Skeletal muscle satellite cell (primary cell): Measurements from ENCODE around the gene IRF1. TPM values are rescaled to one million over a fixed set of nuclear protein-coding genes. Genes with fewer than 3 reads are reported as not detected.
A peak's percentile ranks its signal among the peaks of the same experiment; 100 is the strongest.

Experiments used
- H3K27me3 ChIP-seq: 2 replicates; pipeline ENCODE4 v1.7.0; 2013; ENCODE audit warnings: low read length; ENCODE audit not compliant: control insufficient read depth, insufficient read depth
- H3K36me3 ChIP-seq: 2 replicates; pipeline ENCODE4 v1.7.0; 2013; ENCODE audit warnings: mild to moderate bottlenecking, control low read depth, low read length; ENCODE audit not compliant: insufficient read depth
- H3K4me1 ChIP-seq: 2 replicates; pipeline ENCODE4 v1.7.0; 2013; ENCODE audit warnings: low read length; ENCODE audit not compliant: control insufficient read depth, insufficient read depth
- H3K4me2 ChIP-seq: 2 replicates; pipeline ENCODE4 v1.7.0; 2013; ENCODE audit warnings: mild to moderate bottlenecking, low read length
- H3K4me3 ChIP-seq: 2 replicates; pipeline ENCODE4 v1.7.0; 2013; ENCODE audit warnings: low read length
- H3K9ac ChIP-seq: 2 replicates; pipeline ENCODE4 v1.7.0; 2013; ENCODE audit warnings: mild to moderate bottlenecking, low read depth, low read length, moderate library complexity
- H3K9me3 ChIP-seq: replicated peaks from 2 replicates; pipeline ENCODE4 v1.7.0; 2013; ENCODE audit warnings: mild to moderate bottlenecking, control low read depth, low read length
- small RNA-seq: library from RNA; depleted of rRNA; stranded (forward); fragments of <200 nt; gene quantifications from one replicate; pipeline ENCODE3, GENCODE V24; 2012

Gene IRF1

DNA sequence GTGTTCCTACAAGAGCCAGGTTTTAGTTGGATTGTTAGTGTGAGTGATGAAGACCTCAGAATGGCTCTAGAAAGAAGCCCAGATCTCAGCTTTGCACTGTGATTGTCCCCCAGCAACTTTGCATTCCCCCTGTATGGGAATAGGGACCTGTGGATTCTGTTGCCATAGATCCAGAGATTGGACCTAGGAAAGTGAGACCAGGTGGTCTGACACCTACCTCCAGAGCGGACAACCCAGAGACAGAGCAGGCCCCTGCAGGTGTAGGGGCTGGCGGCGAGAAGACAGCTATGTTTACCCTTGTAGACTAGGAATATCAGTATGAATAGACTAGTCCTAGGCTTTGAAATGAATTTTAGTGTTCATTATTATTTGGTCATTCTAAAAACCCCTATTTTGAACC, 53.6 kb downstream of the IRF1 start:
- no peak overlapping the region for H3K4me3 ChIP-seq
- H3K27me3 ChIP-seq: no peaks in the 10 kb centered on the region
- peaks cover 30% of the 10 kb centered on the region for H3K4me1 ChIP-seq
- no peak overlapping the region for H3K4me2 ChIP-seq
- H3K9ac ChIP-seq: peak overlapping the region; percentile 39
- no peaks in the 10 kb centered on the region for H3K9me3 ChIP-seq
- H3K36me3 ChIP-seq: no peaks in the 10 kb centered on the region

DNA sequence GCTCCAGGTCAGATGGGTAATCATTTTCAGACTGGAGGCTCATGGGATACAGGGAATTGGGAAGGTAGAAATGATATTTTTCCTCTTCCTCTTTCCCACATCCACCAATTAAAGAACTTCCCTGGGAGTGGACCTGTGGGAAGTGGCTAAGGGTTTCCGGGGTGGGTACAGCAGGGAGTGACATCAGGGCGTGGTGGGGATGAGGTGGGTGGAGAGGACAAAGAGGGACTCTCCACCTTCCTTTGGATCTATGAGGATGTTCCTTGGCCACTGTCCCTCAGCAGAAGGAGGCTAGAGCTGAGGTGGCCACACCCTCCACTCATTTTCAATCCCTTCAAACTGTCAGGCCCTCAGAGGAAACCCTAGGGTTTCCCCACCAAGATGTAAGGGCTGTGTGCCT, 54.7 kb downstream of the IRF1 start:
- no peaks in the 10 kb centered on the region for H3K27me3 ChIP-seq
- no peaks in the 10 kb centered on the region for H3K36me3 ChIP-seq

DNA sequence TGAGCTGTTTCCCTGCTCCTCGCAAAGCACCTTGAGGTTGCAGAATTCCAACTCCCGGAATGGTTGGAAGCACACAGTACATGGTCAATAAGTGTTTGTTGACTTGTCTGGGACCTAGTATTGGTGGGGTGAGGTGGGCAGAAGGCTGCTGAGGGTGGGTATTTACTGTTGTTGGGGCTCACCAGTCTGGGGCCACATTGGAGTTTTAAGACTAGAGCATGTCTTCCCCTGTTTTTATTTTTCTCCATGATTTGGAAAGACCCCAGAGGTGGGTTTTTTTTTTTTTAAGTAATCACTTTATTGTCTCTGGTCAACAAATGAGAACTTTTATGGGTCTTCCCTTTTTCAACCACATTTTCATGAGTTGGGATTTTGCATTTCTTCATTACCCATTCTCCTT, 55.1 kb downstream of the IRF1 start:
- Histone ChIP-seq H3K4me2 (no peak overlapping the region), H3K36me3 (no peaks in the 10 kb centered on the region), H3K9ac (no peak overlapping the region), H3K4me3 (no peak overlapping the region), H3K4me1 (peaks cover 30% of the 10 kb centered on the region), H3K9me3 (no peaks in the 10 kb centered on the region), H3K27me3 (no peaks in the 10 kb centered on the region)

More for the DNA sequence above, 54.7 kb downstream of the IRF1 start:
- H3K9ac ChIP-seq: no peak overlapping the region
- H3K4me2 ChIP-seq: no peak overlapping the region
- no peak overlapping the region for H3K4me3 ChIP-seq
- no peaks in the 10 kb centered on the region for H3K9me3 ChIP-seq
- peaks cover 30% of the 10 kb centered on the region for H3K4me1 ChIP-seq

DNA sequence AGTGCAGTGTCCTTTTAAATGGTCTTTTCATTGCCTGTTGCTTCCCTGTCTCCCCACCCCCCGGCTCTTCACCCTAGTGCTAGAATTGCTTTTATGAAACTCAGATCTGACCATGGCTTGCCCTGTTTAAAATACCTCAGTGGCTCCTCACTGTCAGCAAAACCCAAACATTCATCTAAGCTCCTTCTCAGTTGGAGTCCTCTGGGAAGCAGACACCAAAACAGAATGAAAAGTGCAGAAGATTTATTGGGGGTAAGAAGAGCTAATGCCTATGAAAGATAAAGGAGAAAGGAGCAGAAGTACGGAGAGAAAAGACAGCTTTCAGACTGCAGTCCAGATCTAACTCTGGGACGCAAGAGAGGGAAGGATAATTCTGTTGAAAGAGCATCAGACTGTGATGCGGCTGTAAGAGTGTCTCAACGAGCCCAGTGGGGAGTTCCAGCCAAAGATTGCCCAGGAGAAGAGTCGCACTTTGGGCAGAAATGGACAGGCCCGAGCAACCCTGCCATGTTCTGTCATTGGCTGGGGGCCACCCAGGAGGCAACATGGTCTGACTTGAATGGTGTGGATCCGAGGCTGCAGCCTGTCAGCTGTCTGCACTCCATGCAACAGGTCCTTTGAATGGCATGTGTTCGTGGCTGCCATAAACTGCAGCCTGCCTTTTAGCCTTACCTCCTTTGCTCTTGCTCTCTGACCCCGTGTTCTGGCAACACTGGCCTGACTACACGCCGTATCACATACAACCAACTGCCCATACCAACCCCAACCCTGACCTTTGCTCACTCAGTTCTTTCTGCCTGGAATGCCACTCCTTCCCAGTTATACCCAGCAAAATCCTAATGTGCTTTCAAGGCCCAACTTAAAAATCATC, 55.9 kb downstream of the IRF1 start:
- no peaks in the 10 kb centered on the region for H3K27me3 ChIP-seq
- H3K4me2 ChIP-seq: no peak overlapping the region
- no peak overlapping the region for H3K4me3 ChIP-seq
- peaks cover 26% of the 10 kb centered on the region for H3K4me1 ChIP-seq
- no peaks in the 10 kb centered on the region for H3K9me3 ChIP-seq
- H3K9ac ChIP-seq: no peak overlapping the region
- no peaks in the 10 kb centered on the region for H3K36me3 ChIP-seq

DNA sequence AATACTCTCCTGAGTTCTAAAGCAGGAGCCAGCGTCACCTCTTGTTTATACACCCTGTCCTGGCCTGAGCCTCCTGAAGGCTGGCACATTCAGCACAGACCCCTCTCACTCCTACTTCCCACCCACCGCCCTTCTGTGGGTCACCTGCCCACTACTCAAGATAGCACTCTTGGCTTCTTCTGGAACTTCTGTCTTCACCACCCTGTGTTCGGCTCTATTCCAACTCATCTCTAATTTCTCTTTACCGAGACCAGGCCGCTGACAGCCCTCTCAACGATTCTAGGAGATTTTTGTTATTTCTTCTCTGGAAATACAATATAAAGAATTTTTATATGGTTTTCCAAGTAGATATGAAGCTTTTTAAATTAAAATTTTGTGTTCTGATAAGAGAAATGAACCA, 57.4 kb downstream of the IRF1 start:
- Histone ChIP-seq H3K4me2 (no peak overlapping the region), H3K9ac (no peak overlapping the region), H3K36me3 (no peaks in the 10 kb centered on the region), H3K27me3 (no peaks in the 10 kb centered on the region), H3K9me3 (no peaks in the 10 kb centered on the region), H3K4me1 (peaks cover 27% of the 10 kb centered on the region), H3K4me3 (no peak overlapping the region)

DNA sequence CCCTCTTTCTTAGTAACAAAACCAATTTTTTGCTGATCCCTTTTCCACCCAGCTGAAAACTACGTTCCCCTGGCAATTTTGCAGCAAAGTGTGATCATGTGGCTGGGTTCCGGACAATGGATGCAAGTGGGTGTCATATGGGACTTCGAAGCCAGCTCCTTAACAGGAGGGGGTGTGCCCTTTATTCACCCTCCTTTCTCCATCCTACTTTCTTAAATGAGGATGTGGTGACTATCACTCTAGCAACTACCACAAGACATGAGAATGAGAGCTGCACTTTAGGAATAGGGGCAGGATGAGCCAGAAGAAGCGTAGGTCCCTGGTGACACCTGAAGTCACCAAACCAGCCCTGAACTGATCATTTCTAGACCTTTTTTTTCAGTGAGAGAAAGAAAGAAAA, 58.9 kb downstream of the IRF1 start:
- H3K4me3 ChIP-seq: no peak overlapping the region
- H3K4me2 ChIP-seq: no peak overlapping the region
- peaks cover 28% of the 10 kb centered on the region for H3K4me1 ChIP-seq
- H3K9ac ChIP-seq: no peak overlapping the region
- no peaks in the 10 kb centered on the region for H3K9me3 ChIP-seq
- no peaks in the 10 kb centered on the region for H3K36me3 ChIP-seq
- no peaks in the 10 kb centered on the region for H3K27me3 ChIP-seq

Small RNAs within 50 kb of the gene (small RNA-seq; reads per million reads assigned to genes)
- not detected for gene RF00019
